MV-4-11 (cell line): ENCODE results near the gene FOXI2.
A peak's percentile ranks its signal among the peaks of the same experiment; 100 is the strongest.

Experiments used
- DNase-seq: peaks from one replicate; lab custom pipeline; 2025; lab: John Stamatoyannopoulos, UW

FOXI2 gene

GRCh38 chr10:127736915-127737562 lies at the start of gene FOXI2:
TSS of gene FOXI2 (plus strand) at chr10:127737185. CDS start at chr10:127737274, 89 bp downstream.
- DNase-seq = no peak

GRCh38 chr10:127687548-127687947 lies 49.4 kb upstream of the FOXI2 start:
- DNase-seq = no peak

GRCh38 chr10:127690176-127690835 lies 46.7 kb upstream of the FOXI2 start:
- no peak for DNase-seq

GRCh38 chr10:127694580-127695193 lies 42.3 kb upstream of the FOXI2 start:
- peak; percentile 34 for DNase-seq

GRCh38 chr10:127695431-127695830 lies 41.6 kb upstream of the FOXI2 start:
- DNase-seq = no peak

- no peak for DNase-seq
These were observed 38.1 kb upstream of the FOXI2 start for GRCh38 chr10:127698886-127699285.

GRCh38 chr10:127699311-127699710 lies 37.7 kb upstream of the FOXI2 start:
- DNase-seq = no peak

- no peak for DNase-seq
These were observed 34.7 kb upstream of the FOXI2 start for GRCh38 chr10:127702271-127702670.

GRCh38 chr10:127715249-127715648 lies 21.7 kb upstream of the FOXI2 start:
- DNase-seq = no peak

- peak; percentile 10 for DNase-seq
These were observed 21.1 kb upstream of the FOXI2 start for GRCh38 chr10:127715782-127716378.

- DNase-seq = no peak
These were observed 16.8 kb upstream of the FOXI2 start for GRCh38 chr10:127720142-127720541.

GRCh38 chr10:127720903-127721302 lies 16.1 kb upstream of the FOXI2 start:
- no peak for DNase-seq

GRCh38 chr10:127734753-127735152 lies 2.2 kb upstream of the FOXI2 start:
- no peak for DNase-seq

- no peak for DNase-seq
These were observed 1.8 kb upstream of the FOXI2 start for GRCh38 chr10:127735156-127735555.

- no peak for DNase-seq
These were observed 1.2 kb upstream of the FOXI2 start for GRCh38 chr10:127735723-127736221.

GRCh38 chr10:127736222-127736914 lies 617 bp upstream of the FOXI2 start:
- no peak for DNase-seq

- no peak for DNase-seq
These were observed 852 bp downstream of the FOXI2 start for GRCh38 chr10:127737563-127738511.

- DNase-seq = no peak
These were observed 1.8 kb downstream of the FOXI2 start for GRCh38 chr10:127738512-127739424.

- no peak for DNase-seq
These were observed 2.9 kb downstream of the FOXI2 start for GRCh38 chr10:127739908-127740307.

GRCh38 chr10:127740596-127740995 lies 3.6 kb downstream of the FOXI2 start:
- DNase-seq = no peak
